Mucosa of descending colon (tissue), 3 donors: ENCODE measurements around the gene PDS5A. TPM values are rescaled to one million over a fixed set of nuclear protein-coding genes. Genes with fewer than 3 reads are reported as not detected.
"Not testable (repeated sequence)": the region's sequence is repeated elsewhere in the genome, so short reads cannot be mapped to it uniquely, and the experiment has no call there.

ENCODE experiments used
- ATAC-seq: fragments of 200-7000 bp; cut with Tn5 transposase; one replicate; pipeline ENCODE4 v1.9.1; 2020; ENCODE audit warnings: mild to moderate bottlenecking, moderate library complexity
- DNase-seq, 3 donors: peaks; one replicate each; pipeline ENCODE4 v3.0.0-alpha.2; 2020
- H3K36me3 ChIP-seq: fragments of 200-600 bp; one replicate; pipeline ENCODE4 v1.8.0; 2021; ENCODE audit warnings: low read depth, mild to moderate bottlenecking
- H3K4me1 ChIP-seq: fragments of 200-600 bp; one replicate; pipeline ENCODE4 v1.8.0; 2021; ENCODE audit warnings: low read depth, mild to moderate bottlenecking
- H3K4me3 ChIP-seq: fragments of 200-600 bp; one replicate; pipeline ENCODE4 v1.8.0; 2021; ENCODE audit warnings: mild to moderate bottlenecking
- H3K9me3 ChIP-seq: fragments of 200-600 bp; one replicate; pipeline ENCODE4 v1.8.0; 2021; ENCODE audit warnings: mild to moderate bottlenecking
- intact Hi-C, 2 donors: fragments of 100-400 bp; cut with DNase I in 1 of 2; cut with micrococcal nuclease in 1 of 2; formaldehyde crosslinking; loops; one replicate each; pipeline versions ENCODE4 v1.11.0 to v1.11.1; 2022; cut with DNase I, micrococcal nuclease
- total RNA-seq, 3 donors: library from RNA; stranded (reverse); fragmentation: NEBNext Ultra II Directional in 2 of 3; extraction: Animal tissue kit (Norgen Biotek cat#: 25700) in 2 of 3; gene quantifications; one replicate each; pipeline versions ENCODE4 v1.2.1 to v1.2.4, GENCODE V29; 2021 to 2023
- TF ChIP-seq, protein P1 (sequence below): fragments of 200-600 bp; IDR thresholded peaks from one replicate; pipeline ENCODE4 v1.8.0; 2022; ENCODE audit warnings: antibody characterized with exemption, mild to moderate bottlenecking
- donor health status: DM: no; HTN: no; CAD: no; lungs with moderate emphysema.
- donor health status: DM: no; HTN: no; CAD: no.
- donor health status: DM: no; HTN: yes; CAD: no.

Gene PDS5A
- total RNA-seq, 3 donors from 2014 or later = 53.4 to 68.3 (median 64.7) TPM

DNA sequence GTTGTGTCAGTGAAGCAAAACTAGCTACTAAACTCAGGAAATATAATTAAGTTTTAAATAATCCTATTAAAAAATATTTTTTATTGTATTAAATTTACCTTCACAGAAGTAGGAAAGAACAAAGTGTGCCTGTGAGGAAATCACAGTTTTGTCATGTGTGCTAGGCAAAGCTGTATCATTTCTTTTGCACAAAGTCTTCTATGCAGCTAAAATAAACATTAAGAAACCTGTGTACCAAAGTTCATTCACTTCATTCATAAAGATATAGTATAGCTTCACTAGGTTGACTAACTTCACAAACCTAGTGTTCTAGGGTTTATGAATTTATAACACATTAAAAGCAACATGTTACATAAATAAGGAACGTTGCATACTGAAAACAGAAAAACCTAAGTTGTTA is 131.0 kb downstream of the PDS5A start:
- peak; percentile 77 for ATAC-seq
- TF ChIP-seq, protein P1, sequence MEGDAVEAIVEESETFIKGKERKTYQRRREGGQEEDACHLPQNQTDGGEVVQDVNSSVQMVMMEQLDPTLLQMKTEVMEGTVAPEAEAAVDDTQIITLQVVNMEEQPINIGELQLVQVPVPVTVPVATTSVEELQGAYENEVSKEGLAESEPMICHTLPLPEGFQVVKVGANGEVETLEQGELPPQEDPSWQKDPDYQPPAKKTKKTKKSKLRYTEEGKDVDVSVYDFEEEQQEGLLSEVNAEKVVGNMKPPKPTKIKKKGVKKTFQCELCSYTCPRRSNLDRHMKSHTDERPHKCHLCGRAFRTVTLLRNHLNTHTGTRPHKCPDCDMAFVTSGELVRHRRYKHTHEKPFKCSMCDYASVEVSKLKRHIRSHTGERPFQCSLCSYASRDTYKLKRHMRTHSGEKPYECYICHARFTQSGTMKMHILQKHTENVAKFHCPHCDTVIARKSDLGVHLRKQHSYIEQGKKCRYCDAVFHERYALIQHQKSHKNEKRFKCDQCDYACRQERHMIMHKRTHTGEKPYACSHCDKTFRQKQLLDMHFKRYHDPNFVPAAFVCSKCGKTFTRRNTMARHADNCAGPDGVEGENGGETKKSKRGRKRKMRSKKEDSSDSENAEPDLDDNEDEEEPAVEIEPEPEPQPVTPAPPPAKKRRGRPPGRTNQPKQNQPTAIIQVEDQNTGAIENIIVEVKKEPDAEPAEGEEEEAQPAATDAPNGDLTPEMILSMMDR = no peak
- Histone ChIP-seq H3K4me3 (no peak overlapping the region), H3K36me3 (no peaks in the 10 kb centered on the region), H3K9me3 (no peaks in the 10 kb centered on the region), H3K4me1 (no peaks in the 10 kb centered on the region)
- no peak for DNase-seq
- intact Hi-C loops = no loop called here

DNA sequence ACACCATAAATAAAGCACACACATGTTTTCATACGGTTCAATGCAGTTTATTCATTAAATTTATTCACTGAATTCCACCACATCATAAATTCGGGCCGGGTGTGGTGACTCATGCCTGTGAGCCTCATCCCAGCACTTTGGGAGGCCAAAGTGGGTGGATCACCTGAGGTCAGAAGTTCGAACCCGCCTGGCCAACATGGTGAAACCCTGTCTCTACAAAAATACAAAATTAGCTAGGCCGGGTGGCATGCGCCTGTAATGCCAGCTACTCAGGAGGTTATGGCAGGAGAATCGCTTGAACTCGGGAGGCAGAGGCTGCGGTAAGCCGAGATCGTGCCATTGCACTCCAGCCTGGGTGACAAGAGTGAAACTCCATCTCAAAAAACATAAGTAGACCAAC is 131.6 kb downstream of the PDS5A start:
- H3K36me3 ChIP-seq = no peaks in the 10 kb centered on the region
- H3K9me3 ChIP-seq = no peaks in the 10 kb centered on the region
- TF ChIP-seq, protein P1 = no peak
- intact Hi-C loops = no loop called here
- ATAC-seq (peak; percentile 15), DNase-seq (no peak)
- H3K4me3 ChIP-seq = no peak overlapping the region
- H3K4me1 ChIP-seq = no peaks in the 10 kb centered on the region

DNA sequence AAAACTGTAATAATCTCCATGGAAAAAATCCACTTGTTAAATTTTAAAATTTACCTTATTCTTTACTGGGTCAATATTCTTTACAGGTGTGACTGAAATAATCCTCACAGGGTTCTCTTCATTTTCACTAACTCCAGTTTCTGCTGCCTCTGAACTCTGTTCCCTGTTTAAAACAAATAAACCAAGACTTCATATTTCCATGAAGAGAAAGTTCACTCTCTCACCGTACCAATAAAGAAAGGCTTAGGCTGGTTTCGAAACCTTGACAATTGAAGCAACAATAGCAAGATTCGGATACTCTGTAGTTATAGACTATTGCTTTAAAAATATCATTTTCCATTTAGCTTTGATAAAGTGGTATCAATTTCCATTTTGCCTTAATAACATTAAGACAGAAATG is 135.8 kb downstream of the PDS5A start:
- no peaks in the 10 kb centered on the region for H3K36me3 ChIP-seq
- H3K9me3 ChIP-seq = no peaks in the 10 kb centered on the region
- DNase-seq (no peak), ATAC-seq (no peak)
- TF ChIP-seq, protein P1 = no peak
- no peaks in the 10 kb centered on the region for H3K4me1 ChIP-seq
- no peak overlapping the region for H3K4me3 ChIP-seq
- intact Hi-C loops = no loop called here

DNA sequence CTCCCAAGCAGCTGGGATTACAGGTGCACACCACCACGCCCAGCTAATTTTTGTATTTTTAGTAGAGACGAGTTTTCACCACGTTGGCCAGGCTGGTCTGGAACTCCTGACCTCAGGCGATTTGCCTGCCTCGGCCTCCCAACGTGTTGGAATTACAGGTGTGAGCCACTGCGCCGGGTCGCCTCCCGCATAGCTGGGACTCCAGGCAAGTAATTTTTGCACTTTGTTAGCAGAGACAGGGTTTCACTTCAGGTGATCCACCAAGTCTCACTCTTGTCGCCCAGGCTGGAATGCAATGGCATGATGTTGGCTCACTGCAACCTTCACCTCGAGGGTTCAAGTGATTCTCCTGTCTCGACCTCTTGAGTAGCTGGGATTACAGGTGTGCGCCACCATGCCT is 137.2 kb downstream of the PDS5A start:
- H3K4me3 ChIP-seq, ATAC-seq, intact Hi-C loops, DNase-seq, H3K9me3 ChIP-seq, H3K4me1 ChIP-seq, H3K36me3 ChIP-seq: not testable (repeated sequence)

DNA sequence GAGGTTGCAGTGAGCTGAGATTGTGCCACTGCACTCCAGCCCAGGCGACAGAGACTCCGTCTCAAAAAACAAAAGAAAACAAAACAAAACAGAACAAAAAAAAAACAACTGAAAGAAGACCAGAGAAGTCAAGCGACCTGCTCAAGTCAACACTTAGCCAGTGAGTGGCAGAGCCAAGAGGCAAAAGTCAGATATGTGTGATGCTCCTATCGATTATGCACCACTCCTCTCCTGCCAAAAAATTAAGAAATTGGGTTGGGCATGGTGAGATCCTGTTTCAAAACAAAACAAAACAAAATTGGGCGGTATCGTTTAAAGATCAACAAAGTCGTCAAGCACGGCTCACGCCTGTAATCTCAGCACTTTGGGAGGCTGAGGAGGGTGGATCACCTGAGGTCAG is 137.7 kb downstream of the PDS5A start:
- DNase-seq (no peak), ATAC-seq (no peak)
- Histone ChIP-seq H3K36me3 (no peaks in the 10 kb centered on the region), H3K4me1 (no peaks in the 10 kb centered on the region), H3K4me3 (no peak overlapping the region), H3K9me3 (no peaks in the 10 kb centered on the region)
- intact Hi-C loops = no loop called here
- TF ChIP-seq, protein P1 = no peak

DNA sequence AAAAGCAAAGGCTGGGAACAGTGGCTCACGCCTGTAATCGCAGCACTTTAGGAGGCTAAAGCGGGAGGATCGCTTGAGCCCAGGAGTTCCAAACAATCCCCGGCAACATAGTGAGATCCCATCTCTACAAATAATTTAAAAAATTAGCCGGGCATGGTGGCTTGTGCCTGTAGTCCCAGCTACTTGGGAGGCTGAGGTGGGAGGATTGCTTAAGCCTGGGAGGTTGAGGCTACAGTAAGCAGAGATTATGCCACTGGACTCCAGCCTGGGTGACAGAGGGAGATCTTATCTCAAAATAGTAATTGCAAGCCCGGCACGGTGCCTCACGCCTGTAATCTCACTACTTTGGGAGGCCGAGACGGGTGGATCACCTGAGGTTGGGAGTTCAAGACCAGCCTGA is 139.3 kb downstream of the PDS5A start:
- H3K36me3 ChIP-seq, H3K4me3 ChIP-seq, DNase-seq, H3K4me1 ChIP-seq, ATAC-seq, H3K9me3 ChIP-seq, intact Hi-C loops: not testable (repeated sequence)

DNA sequence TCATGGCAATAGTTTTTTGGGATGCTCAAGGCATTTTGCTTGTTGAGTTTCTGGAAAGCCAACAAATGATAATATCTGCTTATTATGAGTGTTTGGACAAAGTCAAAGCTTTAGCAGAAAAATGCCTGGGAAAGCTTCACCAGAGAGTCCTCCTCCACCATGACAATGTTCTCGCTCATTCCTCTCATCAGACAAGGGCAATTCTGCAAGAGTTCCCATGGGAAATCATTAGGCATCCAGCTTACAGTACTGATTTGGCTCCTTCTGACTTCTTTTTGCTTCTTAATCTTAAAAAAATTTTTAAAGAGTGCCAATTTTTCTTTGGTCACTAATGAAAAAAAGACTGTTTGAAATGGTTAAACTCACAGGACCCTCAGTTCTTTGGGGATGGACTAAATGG is 143.4 kb downstream of the PDS5A start:
- Histone ChIP-seq H3K36me3 (no peaks in the 10 kb centered on the region), H3K9me3 (no peaks in the 10 kb centered on the region), H3K4me1 (no peaks in the 10 kb centered on the region), H3K4me3 (no peak overlapping the region)
- no peak for ATAC-seq
- no peak for DNase-seq
- intact Hi-C loops = no loop called here
- TF ChIP-seq, protein P1 = no peak
